Subcutaneous abdominal adipose tissue (tissue), 5 donors: Measurements from ENCODE around the gene C12orf57.

ENCODE experiments used
- H3K27ac ChIP-seq: one replicate; pipeline ENCODE4 v1.7.0; 2013; ENCODE audit warnings: low read depth, mild to moderate bottlenecking, inconsistent platforms, low read length, moderate library complexity
- H3K27me3 ChIP-seq, 5 donors: one replicate each; pipeline ENCODE4 v1.7.0; 2013; ENCODE audit warnings: low read length in 5 of 5, inconsistent platforms in 1 of 5; ENCODE audit not compliant: control insufficient read depth in 5 of 5, insufficient read depth in 4 of 5
- H3K36me3 ChIP-seq, 5 donors: one replicate each; pipeline ENCODE4 v1.7.0; 2013; ENCODE audit warnings: low read length in 5 of 5; ENCODE audit not compliant: control insufficient read depth in 5 of 5, insufficient read depth in 5 of 5
- H3K4me1 ChIP-seq, 5 donors: one replicate each; pipeline ENCODE4 v1.7.0; 2013; ENCODE audit warnings: low read length in 5 of 5, mild to moderate bottlenecking in 3 of 5, moderate library complexity in 1 of 5; ENCODE audit not compliant: control insufficient read depth in 5 of 5, insufficient read depth in 5 of 5
- H3K4me3 ChIP-seq, 5 donors: one replicate each; pipeline ENCODE4 v1.7.0; 2013; ENCODE audit warnings: low read length in 5 of 5, low read depth in 1 of 5
- H3K9ac ChIP-seq, 5 donors: one replicate each; pipeline ENCODE4 v1.7.0; 2013; ENCODE audit warnings: low read length in 5 of 5, mild to moderate bottlenecking in 4 of 5, moderate library complexity in 3 of 5
- H3K9me3 ChIP-seq, 5 donors: one replicate each; pipeline ENCODE4 v1.7.0; 2013; ENCODE audit warnings: low read length in 5 of 5; ENCODE audit not compliant: control insufficient read depth in 5 of 5
- donor health status: healthy.
- donor health status: healthy.
- donor health status: healthy.
- donor health status: healthy.
- donor health status: healthy.

Gene C12orf57

DNA sequence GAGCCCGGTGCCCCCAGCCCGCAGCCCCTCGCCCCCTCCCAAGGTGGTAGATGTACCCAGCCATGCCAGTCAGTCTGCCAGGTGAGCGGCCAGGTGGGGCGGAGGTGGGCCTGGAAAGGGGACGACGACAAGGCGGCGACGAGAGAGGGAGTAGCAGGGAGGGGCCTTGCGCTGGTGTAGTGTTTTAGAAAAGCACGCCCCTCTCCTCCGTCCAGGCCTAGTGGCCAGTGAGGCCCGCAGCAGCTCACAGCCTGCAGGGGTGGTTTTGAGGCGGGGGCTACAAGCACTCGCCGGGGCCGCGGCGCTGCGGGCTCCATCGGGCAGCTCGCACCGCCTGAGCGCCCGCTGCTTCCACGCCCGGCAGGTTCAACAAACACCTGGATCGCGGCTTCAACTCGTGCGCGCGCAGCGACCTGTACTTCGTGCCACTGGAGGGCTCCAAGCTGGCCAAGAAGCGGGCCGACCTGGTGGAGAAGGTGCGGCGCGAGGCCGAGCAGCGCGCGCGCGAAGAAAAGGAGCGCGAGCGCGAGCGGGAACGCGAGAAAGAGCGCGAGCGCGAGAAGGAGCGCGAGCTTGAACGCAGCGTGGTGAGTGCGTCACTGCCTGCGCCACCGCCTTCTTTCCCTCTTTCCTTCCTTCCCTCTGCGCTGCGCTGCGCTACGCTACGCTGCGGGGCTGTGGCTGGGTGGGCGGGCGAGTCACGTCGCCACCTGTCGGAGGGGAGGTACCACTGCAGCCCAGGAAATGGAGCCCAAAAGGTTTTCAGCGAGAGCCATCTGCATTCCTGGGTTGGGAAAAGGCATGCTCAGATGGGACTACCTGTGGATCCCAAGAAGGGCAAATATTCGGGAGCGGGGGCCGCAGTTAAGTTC, 6.1 kb upstream of the C12orf57 start:
- Histone ChIP-seq H3K36me3 (peaks cover 0 to 61% (median 45%) of the 10 kb centered on the region in 5 donors), H3K27ac (peak overlapping the region; percentile 88), H3K27me3 (no peaks in the 10 kb centered on the region), H3K4me1 (peaks cover 14 to 68% (median 53%) of the 10 kb centered on the region in 5 donors), H3K4me3 (peak overlapping the region; percentile 53 to 76 (median 67)), H3K9ac (peak overlapping the region in 4 of 5 donors; percentile 69 to 78 (median 71)), H3K9me3 (no peaks in the 10 kb centered on the region)

DNA sequence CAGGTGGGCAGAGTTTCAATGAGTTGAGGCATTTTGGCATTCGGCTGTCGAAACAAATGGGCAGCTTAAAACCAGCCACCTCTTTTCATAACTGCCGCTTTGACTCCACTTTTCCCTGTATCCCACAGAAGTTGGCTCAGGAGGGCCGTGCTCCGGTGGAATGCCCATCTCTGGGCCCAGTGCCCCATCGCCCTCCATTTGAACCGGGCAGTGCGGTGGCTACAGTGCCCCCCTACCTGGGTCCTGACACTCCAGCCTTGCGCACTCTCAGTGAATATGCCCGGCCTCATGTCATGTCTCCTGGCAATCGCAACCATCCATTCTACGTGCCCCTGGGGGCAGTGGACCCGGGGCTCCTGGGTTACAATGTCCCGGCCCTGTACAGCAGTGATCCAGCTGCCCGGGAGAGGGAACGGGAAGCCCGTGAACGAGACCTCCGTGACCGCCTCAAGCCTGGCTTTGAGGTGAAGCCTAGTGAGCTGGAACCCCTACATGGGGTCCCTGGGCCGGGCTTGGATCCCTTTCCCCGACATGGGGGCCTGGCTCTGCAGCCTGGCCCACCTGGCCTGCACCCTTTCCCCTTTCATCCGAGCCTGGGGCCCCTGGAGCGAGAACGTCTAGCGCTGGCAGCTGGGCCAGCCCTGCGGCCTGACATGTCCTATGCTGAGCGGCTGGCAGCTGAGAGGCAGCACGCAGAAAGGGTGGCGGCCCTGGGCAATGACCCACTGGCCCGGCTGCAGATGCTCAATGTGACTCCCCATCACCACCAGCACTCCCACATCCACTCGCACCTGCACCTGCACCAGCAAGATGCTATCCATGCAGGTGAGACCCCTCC, 5.2 kb upstream of the C12orf57 start:
- no peaks in the 10 kb centered on the region for H3K27me3 ChIP-seq
- no peaks in the 10 kb centered on the region for H3K9me3 ChIP-seq
- peak overlapping the region; percentile 88 for H3K27ac ChIP-seq
- peak overlapping the region; percentile 53 to 76 (median 67) for H3K4me3 ChIP-seq
- H3K36me3 ChIP-seq = peaks cover 0 to 57% (median 44%) of the 10 kb centered on the region in 5 donors
- peak overlapping the region in 3 of 5 donors; percentile 35 to 70 (median 69) for H3K9ac ChIP-seq
- H3K4me1 ChIP-seq = peaks cover 11 to 70% (median 55%) of the 10 kb centered on the region in 5 donors

DNA sequence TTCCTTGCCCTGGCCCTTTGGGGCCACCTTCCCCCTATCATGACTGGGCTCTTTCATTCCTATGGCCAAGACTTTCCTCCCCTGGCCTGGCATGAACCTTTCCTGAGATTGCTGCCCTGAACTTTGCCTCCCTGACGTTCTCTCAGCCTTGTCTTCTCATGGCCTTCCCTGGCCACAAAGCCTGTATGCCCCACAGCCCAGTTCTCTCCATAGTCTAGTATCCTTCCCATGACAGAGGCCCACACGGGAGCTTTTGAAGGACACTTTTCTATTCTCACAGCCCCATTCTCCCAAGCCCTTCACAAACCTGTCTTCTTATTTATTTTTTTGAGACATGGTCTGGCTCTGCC, 4.7 kb upstream of the C12orf57 start:
- H3K27ac ChIP-seq = peak overlapping the region; percentile 30
- no peak overlapping the region for H3K9ac ChIP-seq
- H3K9me3 ChIP-seq = no peaks in the 10 kb centered on the region
- H3K36me3 ChIP-seq = peaks cover 0 to 51% (median 38%) of the 10 kb centered on the region in 5 donors
- H3K4me1 ChIP-seq = peaks cover 13 to 70% (median 55%) of the 10 kb centered on the region in 5 donors
- H3K4me3 ChIP-seq = no peak overlapping the region
- no peaks in the 10 kb centered on the region for H3K27me3 ChIP-seq

GRCh38 chr12:6941267-6941666, 2.6 kb upstream of the C12orf57 start:
- H3K4me1 ChIP-seq = peaks cover 14 to 72% (median 57%) of the 10 kb centered on the region in 5 donors
- H3K36me3 ChIP-seq = peaks cover 0 to 41% (median 27%) of the 10 kb centered on the region in 5 donors
- no peak overlapping the region for H3K9ac ChIP-seq
- H3K9me3 ChIP-seq = no peaks in the 10 kb centered on the region
- no peaks in the 10 kb centered on the region for H3K27me3 ChIP-seq
- no peak overlapping the region for H3K27ac ChIP-seq
- H3K4me3 ChIP-seq = no peak overlapping the region

DNA sequence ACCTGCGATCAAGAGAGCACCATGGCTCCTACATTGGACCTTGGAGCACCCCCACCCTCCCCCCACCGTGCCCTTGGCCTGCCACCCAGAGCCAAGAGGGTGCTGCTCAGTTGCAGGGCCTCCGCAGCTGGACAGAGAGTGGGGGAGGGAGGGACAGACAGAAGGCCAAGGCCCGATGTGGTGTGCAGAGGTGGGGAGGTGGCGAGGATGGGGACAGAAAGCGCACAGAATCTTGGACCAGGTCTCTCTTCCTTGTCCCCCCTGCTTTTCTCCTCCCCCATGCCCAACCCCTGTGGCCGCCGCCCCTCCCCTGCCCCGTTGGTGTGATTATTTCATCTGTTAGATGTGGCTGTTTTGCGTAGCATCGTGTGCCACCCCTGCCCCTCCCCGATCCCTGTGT, 2.0 kb upstream of the C12orf57 start:
- Histone ChIP-seq H3K36me3 (peaks cover 0 to 41% (median 24%) of the 10 kb centered on the region in 5 donors), H3K9ac (no peak overlapping the region), H3K4me1 (peaks cover 14 to 75% (median 60%) of the 10 kb centered on the region in 5 donors)

GRCh38 chr12:6942331-6942665, 1.5 kb upstream of the C12orf57 start:
- H3K27ac ChIP-seq = peak overlapping the region; percentile 94
- peaks cover 14 to 71% (median 58%) of the 10 kb centered on the region in 5 donors for H3K4me1 ChIP-seq

More for the DNA sequence above, 2.0 kb upstream of the C12orf57 start:
- H3K27ac ChIP-seq = no peak overlapping the region
- no peaks in the 10 kb centered on the region for H3K9me3 ChIP-seq
- no peaks in the 10 kb centered on the region for H3K27me3 ChIP-seq
- no peak overlapping the region for H3K4me3 ChIP-seq

DNA sequence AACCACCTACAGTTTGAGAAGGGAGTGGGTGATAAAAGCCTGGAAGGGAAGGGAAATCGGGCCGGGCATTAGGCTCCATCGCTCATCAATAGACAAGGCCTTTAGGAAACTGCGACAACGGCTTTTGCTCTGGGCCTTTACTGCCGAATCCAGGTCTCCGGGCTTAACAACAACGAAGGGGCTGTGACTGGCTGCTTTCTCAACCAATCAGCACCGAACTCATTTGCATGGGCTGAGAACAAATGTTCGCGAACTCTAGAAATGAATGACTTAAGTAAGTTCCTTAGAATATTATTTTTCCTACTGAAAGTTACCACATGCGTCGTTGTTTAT, 467 bp upstream of the C12orf57 start:
- H3K9me3 ChIP-seq = no peaks in the 10 kb centered on the region
- H3K4me3 ChIP-seq = peak overlapping the region; percentile 28 to 91 (median 75)
- H3K4me1 ChIP-seq = peaks cover 11 to 63% (median 48%) of the 10 kb centered on the region in 5 donors
- H3K27ac ChIP-seq = peak overlapping the region; percentile 94
- peaks cover 0 to 40% (median 27%) of the 10 kb centered on the region in 5 donors for H3K36me3 ChIP-seq
- H3K9ac ChIP-seq = peak overlapping the region; percentile 48 to 87 (median 79)
- H3K27me3 ChIP-seq = no peaks in the 10 kb centered on the region

More at GRCh38 chr12:6942331-6942665, 1.5 kb upstream of the C12orf57 start:
- Histone ChIP-seq H3K4me3 (no peak overlapping the region), H3K36me3 (peaks cover 0 to 40% (median 24%) of the 10 kb centered on the region in 5 donors), H3K9ac (no peak overlapping the region), H3K9me3 (no peaks in the 10 kb centered on the region), H3K27me3 (no peaks in the 10 kb centered on the region)

DNA sequence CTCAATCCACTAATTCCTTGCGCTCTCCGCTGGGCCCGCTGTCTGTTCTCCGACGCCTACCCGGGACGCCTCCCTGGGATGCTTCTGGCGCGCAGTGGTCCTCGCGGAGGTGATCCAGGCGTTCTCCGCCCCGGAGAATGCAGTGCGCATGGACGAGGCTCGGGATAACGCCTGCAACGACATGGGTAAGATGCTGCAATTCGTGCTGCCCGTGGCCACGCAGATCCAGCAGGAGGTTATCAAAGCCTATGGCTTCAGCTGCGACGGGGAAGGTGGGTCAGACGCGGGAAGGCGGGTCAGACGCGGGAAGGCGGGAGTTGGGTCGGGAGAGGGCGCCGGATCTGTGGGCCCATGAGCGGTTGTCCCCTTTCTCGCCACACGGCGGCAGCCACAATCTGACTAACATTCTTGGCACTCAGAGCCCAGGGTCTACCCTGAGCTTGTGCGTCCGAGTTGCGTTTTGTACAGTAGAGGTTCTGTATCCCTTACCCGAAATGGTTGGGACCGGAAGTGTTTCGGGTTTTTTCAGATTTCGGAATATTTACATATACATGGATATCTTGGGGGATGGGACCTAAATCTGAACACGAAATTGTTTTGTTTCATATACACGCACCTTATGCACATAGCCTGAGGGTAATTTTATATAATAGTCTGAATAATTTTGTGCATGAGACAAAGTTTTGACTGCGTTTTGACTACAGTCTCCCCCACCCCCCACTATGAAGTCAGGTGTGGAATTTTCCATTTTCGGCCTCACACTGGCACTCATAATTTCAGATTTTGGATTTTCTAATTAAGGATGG, 762 bp downstream of the C12orf57 start:
- Histone ChIP-seq H3K4me3 (peak overlapping the region; percentile 68 to 91 (median 77)), H3K27ac (peak overlapping the region; percentile 94), H3K4me1 (peaks cover 8 to 54% (median 43%) of the 10 kb centered on the region in 5 donors), H3K36me3 (peaks cover 0 to 33% (median 23%) of the 10 kb centered on the region in 5 donors), H3K9ac (peak overlapping the region; percentile 79 to 87 (median 84)), H3K9me3 (no peaks in the 10 kb centered on the region), H3K27me3 (no peaks in the 10 kb centered on the region)

GRCh38 chr12:6945613-6946012, 1.8 kb downstream of the C12orf57 start:
- Histone ChIP-seq H3K27me3 (no peaks in the 10 kb centered on the region), H3K9me3 (no peaks in the 10 kb centered on the region), H3K4me3 (no peak overlapping the region), H3K27ac (no peak overlapping the region), H3K36me3 (peaks cover 0 to 30% (median 20%) of the 10 kb centered on the region in 5 donors), H3K9ac (peak overlapping the region in 1 of 5 donors; percentile 41), H3K4me1 (peaks cover 8 to 61% (median 45%) of the 10 kb centered on the region in 5 donors)
